ENCODE results near the gene SPATA13.
"Not testable (repeated sequence)": the region's sequence is repeated elsewhere in the genome, so short reads cannot be mapped to it uniquely, and the experiment has no call there.

Gene SPATA13

GRCh38 chr13:24306632-24307031, 146.1 kb downstream of the SPATA13 start:
- in situ Hi-C loops (cut with HindIII; ENCODE audit: low sequenced_read_pairs): no loop called here

- in situ Hi-C loops (cut with HindIII; ENCODE audit: low sequenced_read_pairs): no loop called here
Observed at GRCh38 chr13:24307211-24308067, 146.9 kb downstream of the SPATA13 start.

GRCh38 chr13:24308068-24308445, 147.5 kb downstream of the SPATA13 start:
- in situ Hi-C loops (cut with HindIII; ENCODE audit: low sequenced_read_pairs): no loop called here

DNA sequence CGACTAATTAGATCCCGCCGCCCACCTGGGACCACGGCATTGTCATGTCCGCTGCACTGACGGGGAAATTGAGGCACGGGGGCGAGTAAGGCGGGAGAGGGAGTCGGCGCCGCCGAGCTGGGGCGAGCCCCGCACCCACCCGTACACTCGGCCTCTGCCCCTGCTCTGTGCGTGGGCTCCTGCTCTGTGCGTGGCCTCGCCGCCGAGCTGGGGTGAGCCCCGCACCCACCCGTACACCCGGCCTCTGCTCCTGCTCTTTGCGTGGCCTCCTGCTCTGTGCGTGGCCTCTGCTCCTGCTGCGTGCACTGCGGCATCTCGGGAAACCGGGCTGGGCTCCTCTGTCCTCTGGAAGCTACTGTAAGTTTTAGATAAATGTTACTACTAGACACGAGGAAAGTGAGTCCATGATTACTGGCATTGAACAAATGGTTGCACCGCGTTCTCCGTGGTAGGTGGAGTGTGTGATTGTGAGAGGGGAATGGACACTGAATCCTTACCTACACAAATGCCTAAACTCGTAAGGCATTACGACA, 148.0 kb downstream of the SPATA13 start:
- in situ Hi-C loops (cut with HindIII; ENCODE audit: low sequenced_read_pairs): no loop called here

DNA sequence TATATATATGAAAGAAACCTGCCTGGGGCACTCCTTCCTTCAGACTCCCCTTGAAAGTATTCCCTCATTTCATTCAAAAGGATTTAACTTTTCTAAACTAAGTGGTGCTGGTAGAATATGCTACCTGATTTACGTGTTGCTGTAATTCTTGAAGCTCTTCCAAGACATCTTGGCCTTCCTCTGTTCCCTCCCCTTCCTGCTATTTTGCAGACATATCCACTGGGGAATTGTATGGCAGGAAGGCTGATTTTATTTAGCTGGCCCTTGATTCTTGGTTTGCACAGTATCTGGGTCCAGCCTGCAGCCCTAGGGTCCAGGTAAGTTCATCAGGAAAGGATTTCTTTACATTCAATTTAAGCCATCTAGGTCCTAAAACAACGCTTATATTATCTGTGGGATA, 148.8 kb downstream of the SPATA13 start, which contains the start of gene C1QTNF9:
Gene C1QTNF9, plus strand, starts transcription at position 281 of the 400 bp plus-strand sequence. CDS start 6,424 bp downstream, outside the sequence.
- in situ Hi-C loops (cut with HindIII; ENCODE audit: low sequenced_read_pairs): not testable (repeated sequence)

- in situ Hi-C loops (cut with HindIII; ENCODE audit: low sequenced_read_pairs): no loop called here
Observed at GRCh38 chr13:24313439-24313838, 152.9 kb downstream of the SPATA13 start.

- in situ Hi-C loops (cut with HindIII; ENCODE audit: low sequenced_read_pairs): not testable (repeated sequence)
Observed at GRCh38 chr13:24317835-24318234, 157.3 kb downstream of the SPATA13 start.

GRCh38 chr13:24318878-24319277, 158.4 kb downstream of the SPATA13 start:
- in situ Hi-C loops (cut with HindIII; ENCODE audit: low sequenced_read_pairs): not testable (repeated sequence)

DNA sequence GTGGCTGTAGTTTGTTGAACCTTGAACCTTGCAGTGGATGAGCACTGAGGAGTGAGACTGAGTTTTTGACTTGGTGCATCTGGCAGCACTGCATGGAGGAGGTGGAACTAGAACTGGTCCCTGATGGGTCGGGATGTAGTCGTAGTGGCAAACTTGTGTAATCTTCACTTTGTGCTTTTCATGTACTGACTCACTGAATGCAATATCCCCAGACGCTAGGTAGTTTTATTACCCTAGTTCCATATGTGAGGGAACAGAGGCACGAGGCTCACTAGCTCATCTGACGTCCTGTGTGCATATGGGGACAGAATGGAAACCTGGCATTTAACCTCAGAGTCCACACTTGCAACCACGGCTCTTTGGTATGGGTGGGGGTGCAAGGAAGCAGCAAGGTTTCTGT, 159.1 kb downstream of the SPATA13 start:
- in situ Hi-C loops (cut with HindIII; ENCODE audit: low sequenced_read_pairs): not testable (repeated sequence)

- in situ Hi-C loops (cut with HindIII; ENCODE audit: low sequenced_read_pairs): not testable (repeated sequence)
Observed at GRCh38 chr13:24321416-24321815, 160.9 kb downstream of the SPATA13 start.

DNA sequence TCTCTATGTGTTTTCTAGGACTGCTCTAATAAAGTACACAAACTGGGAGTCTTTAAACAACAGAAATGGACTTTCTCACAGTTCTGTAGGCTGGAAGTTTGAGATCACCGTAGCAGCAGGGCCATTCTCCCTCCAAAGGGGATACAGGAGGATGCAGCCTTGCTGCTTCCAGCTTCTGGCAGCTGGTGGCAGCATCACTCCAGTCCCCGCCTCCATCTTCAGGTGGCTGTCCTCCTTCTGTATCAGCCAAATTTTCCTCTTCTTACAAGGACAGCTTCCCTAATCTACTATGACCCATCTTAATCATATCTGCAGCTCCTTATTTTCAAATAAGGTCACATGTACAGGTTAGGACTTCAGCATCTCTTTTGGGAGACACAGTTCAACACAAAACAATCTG, 161.9 kb downstream of the SPATA13 start:
- in situ Hi-C loops (cut with HindIII; ENCODE audit: low sequenced_read_pairs): not testable (repeated sequence)

DNA sequence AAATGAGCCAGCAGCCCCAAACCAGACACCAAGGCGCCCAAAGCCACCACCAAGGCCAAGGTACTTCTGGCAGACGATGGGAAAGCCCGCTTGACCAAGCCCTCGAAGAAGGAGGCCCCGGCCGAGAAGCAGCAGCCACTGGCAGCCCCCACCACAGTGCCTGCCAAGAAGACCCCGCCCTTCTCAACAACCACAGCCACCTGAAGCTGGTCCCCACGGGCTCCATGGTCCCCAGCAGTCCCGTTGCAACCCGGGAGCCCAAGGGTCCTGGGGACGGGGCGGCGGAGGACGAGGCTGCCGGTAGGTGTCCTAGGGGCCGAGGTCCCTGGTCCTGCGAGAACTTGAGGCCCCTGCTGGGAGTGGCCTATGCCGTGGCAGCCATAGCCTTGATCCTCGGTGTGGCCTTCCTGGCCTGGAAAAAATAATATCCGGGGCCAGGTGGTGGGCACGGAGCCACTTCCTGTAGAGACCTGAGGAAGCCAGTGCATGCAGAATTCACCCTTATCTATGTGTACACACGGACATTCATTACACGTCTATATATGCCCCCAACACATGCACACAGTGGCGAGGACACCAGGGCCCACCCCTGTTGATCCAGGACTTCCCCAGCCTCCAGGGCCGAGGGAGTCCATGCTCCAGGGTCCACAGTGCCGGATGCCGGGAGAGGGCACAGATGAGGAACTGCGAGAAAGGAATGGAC, 162.7 kb downstream of the SPATA13 start:
- in situ Hi-C loops (cut with HindIII; ENCODE audit: low sequenced_read_pairs): no loop called here

DNA sequence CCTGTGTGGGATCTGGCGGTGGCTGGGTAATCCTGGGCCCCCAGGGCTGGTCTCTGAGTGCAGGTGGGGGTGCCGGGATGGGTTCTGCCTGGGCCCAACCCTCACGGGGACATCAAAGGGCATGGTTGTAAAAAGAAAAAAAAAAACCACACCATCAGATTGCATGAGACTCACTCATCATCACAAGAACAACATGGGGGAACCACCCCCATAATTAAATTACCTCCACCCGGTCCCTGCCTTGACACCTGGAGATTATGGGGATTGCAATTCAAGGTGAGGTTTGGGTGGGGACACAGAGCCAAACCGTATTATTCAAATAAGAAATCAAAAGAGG, 163.2 kb downstream of the SPATA13 start:
- in situ Hi-C loops (cut with HindIII; ENCODE audit: low sequenced_read_pairs): no loop called here

- in situ Hi-C loops (cut with HindIII; ENCODE audit: low sequenced_read_pairs): not testable (repeated sequence)
Observed at GRCh38 chr13:24327598-24327997, 167.1 kb downstream of the SPATA13 start.

- in situ Hi-C loops (cut with HindIII; ENCODE audit: low sequenced_read_pairs): no loop called here
Observed at GRCh38 chr13:24328145-24328544, 167.6 kb downstream of the SPATA13 start.

DNA sequence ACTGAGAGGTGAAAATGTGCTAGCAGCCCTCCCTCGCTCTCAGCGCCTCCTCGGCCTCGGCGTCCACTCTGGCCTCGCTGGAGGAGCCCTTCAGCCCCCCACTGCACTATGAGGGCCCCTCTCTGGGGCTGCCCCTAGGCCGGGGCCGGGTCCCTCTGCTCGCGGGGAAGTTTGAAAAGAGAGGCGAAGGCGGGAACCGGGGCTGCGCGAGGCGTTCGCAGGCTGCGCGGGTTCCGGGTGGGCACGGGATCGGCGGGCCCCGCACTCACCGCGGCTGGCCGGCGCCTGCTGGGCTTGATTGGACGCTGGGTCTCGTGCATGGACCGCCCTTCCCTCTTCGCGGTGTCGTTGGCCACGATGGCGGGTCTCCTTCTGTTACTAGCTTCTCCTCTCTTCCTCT, 178.2 kb downstream of the SPATA13 start:
- in situ Hi-C loops (cut with HindIII; ENCODE audit: low sequenced_read_pairs): no loop called here

GRCh38 chr13:24339937-24340607, 179.6 kb downstream of the SPATA13 start:
- in situ Hi-C loops (cut with HindIII; ENCODE audit: low sequenced_read_pairs): no loop called here

- in situ Hi-C loops (cut with HindIII; ENCODE audit: low sequenced_read_pairs): no loop called here
Observed at GRCh38 chr13:24340608-24340955, 180.1 kb downstream of the SPATA13 start.

GRCh38 chr13:24341439-24341838, 180.9 kb downstream of the SPATA13 start:
- in situ Hi-C loops (cut with HindIII; ENCODE audit: low sequenced_read_pairs): no loop called here

DNA sequence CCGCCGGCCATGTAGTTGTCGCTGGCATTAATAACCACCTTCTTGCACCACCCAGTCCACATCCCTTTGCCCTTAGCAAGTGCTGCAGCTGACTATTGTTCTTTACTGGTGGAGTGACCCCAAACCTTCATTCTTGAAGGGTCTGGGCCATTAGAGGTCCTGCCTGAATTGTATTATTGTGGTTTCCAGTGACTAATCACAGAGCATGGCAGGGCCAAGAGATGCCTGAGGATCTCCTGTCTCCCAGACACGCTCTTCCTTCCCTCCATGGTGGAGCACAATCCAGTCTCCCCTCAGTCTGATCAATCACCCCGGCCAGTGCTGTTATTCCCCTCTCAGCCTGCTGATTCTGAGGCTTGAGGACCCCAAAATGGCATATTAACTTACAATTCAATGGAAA, 187.9 kb downstream of the SPATA13 start:
- in situ Hi-C loops (cut with HindIII; ENCODE audit: low sequenced_read_pairs): no loop called here

DNA sequence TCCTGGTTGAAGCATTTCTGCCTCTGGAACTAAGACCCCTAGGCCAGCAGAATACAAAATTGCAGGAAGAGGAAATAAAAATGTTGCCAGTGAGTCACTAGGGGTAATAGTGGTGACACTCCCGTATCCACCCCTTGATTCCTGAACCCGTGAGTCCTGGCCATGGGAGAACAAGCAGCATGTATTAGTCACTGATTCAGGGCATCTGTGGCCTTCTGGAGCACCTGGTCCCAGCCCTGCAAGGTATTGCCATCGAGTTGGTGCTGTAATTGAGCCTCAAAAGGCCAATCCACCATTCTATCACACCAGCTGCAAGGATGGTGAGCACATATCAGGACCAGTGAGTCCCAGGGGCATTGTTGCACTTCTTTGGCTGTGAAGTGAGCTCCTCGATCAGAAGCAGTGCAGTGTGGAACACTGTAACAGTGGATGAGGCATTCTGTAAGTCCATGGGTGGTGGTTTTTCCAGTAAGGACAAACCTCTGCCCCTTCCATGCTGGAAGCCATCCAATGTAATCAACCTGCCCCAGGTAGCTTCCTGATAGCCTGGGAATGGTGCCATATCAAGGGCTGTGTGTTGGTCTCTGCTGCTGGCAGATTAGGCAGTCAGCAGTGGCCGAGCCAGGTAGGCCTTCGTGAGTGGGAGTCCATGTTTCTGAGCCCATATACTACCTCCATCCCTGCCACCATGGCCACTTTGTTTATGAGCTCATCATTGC, 188.4 kb downstream of the SPATA13 start:
- in situ Hi-C loops (cut with HindIII; ENCODE audit: low sequenced_read_pairs): no loop called here
